ENCODE results near the gene HEATR1.

The HEATR1 gene

DNA sequence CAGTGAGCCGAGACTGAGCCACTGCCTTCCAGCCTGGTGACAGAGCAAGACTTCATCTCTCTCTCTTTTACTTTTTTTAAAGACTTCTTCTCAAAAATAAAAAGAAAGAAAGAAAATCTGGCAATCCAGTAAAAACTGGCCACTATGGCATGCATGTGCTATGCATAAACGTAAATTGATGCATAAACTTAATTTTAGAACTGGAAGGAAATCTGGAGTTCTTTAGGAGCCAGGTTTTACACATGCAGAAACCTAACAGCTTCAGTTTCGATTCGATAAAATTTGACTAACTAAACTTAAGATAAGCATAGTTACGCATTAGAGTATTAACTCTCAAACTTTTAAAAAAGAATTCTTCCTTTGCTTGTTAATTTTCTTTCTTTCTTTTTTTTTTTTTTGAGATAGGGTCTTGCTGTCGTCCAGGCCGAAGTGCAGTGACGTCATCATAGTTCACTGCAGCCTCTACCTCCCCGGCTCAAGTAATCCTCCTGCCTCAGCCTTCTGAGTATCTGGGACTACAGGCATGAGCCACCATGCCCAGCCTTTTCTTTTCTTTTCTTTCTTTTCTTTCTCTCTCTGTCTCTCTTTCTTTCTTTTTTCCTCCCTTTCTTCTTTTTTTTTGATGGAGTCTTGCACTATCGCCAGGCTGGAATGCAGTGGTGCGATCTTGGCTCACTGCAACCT lies 92.4 kb downstream of the HEATR1 start:
- Histone ChIP-seq H3K56ac (ENCODE audit: low read length) (no peak overlapping the region), H4K8ac (ENCODE audit: low read depth, low read length) (no peak overlapping the region), H3K79me1 (ENCODE audit: low read length) (no peaks in the 10 kb centered on the region), H3K4ac (ENCODE audit: low read depth, low read length) (no peak overlapping the region), H3K27me3 (ENCODE audit: insufficient read depth, low read length, poor library complexity) (no peaks in the 10 kb centered on the region), H2BK15ac (replicated peaks; ENCODE audit: low read depth) (no peak overlapping the region), H3K27ac (ENCODE audit: low read depth, low read length) (no peak overlapping the region), H3K36me3 (ENCODE audit: control insufficient read depth, insufficient read depth, low read length) (no peaks in the 10 kb centered on the region), H3K79me2 (ENCODE audit: control insufficient read depth, insufficient read depth, low read length) (no peaks in the 10 kb centered on the region), H2BK5ac (ENCODE audit: low read length) (no peak overlapping the region), H3K23ac (ENCODE audit: low read length) (no peak overlapping the region), H3K4me2 (ENCODE audit: low read length) (no peak overlapping the region), H2BK120ac (ENCODE audit: low read depth, low read length) (no peak overlapping the region), H4K5ac (ENCODE audit: low read length) (no peak overlapping the region), H3K4me3 (ENCODE audit: low read length) (no peak overlapping the region), H2AK5ac (ENCODE audit: low read length) (no peak overlapping the region), H3K4me1 (ENCODE audit: control insufficient read depth, low read depth, low read length) (no peaks in the 10 kb centered on the region), H3K18ac (ENCODE audit: low read length) (no peak overlapping the region), H3K9ac (ENCODE audit: low read length) (no peak overlapping the region)
- whole genome bisulfite sequencing (ENCODE audit: extremely low coverage, insufficient coverage, low lambda C conversion rate) = no CpG with 5 or more reads among the region's 11 CpGs
- no peak for DNase-seq

DNA sequence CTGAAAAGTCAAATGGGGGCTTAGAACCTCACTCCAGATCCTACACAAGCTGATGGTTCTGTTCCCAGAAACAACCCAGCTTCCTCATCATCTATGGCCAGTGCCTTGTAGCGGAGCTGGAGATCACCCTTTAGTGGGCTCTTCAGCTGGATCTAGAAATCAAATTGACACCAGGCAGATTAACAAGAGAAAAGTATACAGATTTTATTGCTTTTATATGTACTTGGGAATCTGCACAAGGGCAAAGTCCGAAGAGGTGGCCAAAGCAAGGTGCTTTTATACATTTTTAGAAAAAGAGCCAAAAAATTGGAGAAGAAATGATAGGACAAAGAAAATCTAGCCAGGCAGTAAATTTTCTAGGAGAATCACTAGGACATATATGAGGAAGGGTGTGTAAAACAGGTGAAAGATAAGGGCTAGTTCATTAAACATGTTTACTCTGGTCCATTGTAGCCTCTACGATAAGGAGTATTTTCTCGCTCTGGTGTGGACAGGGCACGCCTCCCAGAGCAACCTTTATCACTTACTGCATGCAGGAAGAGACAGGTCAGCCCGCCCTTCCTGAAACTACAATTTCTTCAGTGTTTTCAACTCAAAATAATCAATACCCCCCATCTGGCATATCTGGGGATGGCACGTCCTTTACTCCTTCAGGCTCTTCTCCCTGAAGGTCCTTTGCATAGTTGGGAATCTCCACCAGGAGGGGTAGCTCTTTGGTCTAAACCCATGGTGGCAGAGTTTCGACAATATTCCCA lies 94.5 kb downstream of the HEATR1 start:
- Histone ChIP-seq H3K4me2 (ENCODE audit: low read length) (no peak overlapping the region), H2BK5ac (ENCODE audit: low read length) (no peak overlapping the region), H2AK5ac (ENCODE audit: low read length) (no peak overlapping the region), H4K8ac (ENCODE audit: low read depth, low read length) (no peak overlapping the region), H3K4ac (ENCODE audit: low read depth, low read length) (no peak overlapping the region), H3K27ac (ENCODE audit: low read depth, low read length) (no peak overlapping the region), H3K23ac (ENCODE audit: low read length) (no peak overlapping the region), H3K79me2 (ENCODE audit: control insufficient read depth, insufficient read depth, low read length) (no peaks in the 10 kb centered on the region), H3K9ac (ENCODE audit: low read length) (no peak overlapping the region), H3K79me1 (ENCODE audit: low read length) (no peaks in the 10 kb centered on the region), H3K56ac (ENCODE audit: low read length) (no peak overlapping the region), H2BK15ac (replicated peaks; ENCODE audit: low read depth) (no peak overlapping the region), H3K4me3 (ENCODE audit: low read length) (no peak overlapping the region), H3K18ac (ENCODE audit: low read length) (no peak overlapping the region), H4K5ac (ENCODE audit: low read length) (no peak overlapping the region), H3K27me3 (ENCODE audit: insufficient read depth, low read length, poor library complexity) (no peaks in the 10 kb centered on the region), H3K36me3 (ENCODE audit: control insufficient read depth, insufficient read depth, low read length) (no peaks in the 10 kb centered on the region), H3K4me1 (ENCODE audit: control insufficient read depth, low read depth, low read length) (no peaks in the 10 kb centered on the region), H2BK120ac (ENCODE audit: low read depth, low read length) (no peak overlapping the region)
- WGBS (ENCODE audit: extremely low coverage, insufficient coverage, low lambda C conversion rate) = no CpG with 5 or more reads among the region's 8 CpGs
- DNase-seq = peak; percentile 28

DNA sequence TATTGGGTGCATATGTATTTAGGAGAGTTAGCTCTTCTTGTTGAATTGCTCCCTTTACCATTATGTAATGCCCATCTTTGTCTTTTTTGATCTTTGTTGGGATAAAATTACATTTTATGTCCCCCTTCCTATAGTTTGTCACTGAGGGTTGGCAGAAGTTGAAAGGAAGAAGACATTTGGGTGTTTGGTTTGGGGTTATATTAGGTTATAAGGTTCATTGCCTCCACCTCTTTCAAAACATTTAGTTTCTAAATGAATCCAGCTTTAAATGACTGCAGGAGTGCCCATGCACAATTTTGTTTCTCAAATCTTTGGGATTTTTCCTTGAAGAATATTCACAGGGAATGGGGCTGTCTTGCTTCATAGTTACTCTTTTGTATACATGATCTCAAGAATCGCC lies 95.1 kb downstream of the HEATR1 start:
- Histone ChIP-seq H3K56ac (ENCODE audit: low read length) (no peak overlapping the region), H3K4ac (ENCODE audit: low read depth, low read length) (no peak overlapping the region), H3K79me2 (ENCODE audit: control insufficient read depth, insufficient read depth, low read length) (no peaks in the 10 kb centered on the region), H2BK5ac (ENCODE audit: low read length) (no peak overlapping the region), H3K4me2 (ENCODE audit: low read length) (no peak overlapping the region), H3K79me1 (ENCODE audit: low read length) (no peaks in the 10 kb centered on the region), H2AK5ac (ENCODE audit: low read length) (no peak overlapping the region), H4K5ac (ENCODE audit: low read length) (no peak overlapping the region), H2BK120ac (ENCODE audit: low read depth, low read length) (no peak overlapping the region), H3K36me3 (ENCODE audit: control insufficient read depth, insufficient read depth, low read length) (no peaks in the 10 kb centered on the region), H3K27me3 (ENCODE audit: insufficient read depth, low read length, poor library complexity) (no peaks in the 10 kb centered on the region), H3K18ac (ENCODE audit: low read length) (no peak overlapping the region), H3K4me3 (ENCODE audit: low read length) (no peak overlapping the region), H3K4me1 (ENCODE audit: control insufficient read depth, low read depth, low read length) (no peaks in the 10 kb centered on the region), H3K23ac (ENCODE audit: low read length) (no peak overlapping the region), H4K8ac (ENCODE audit: low read depth, low read length) (peak overlapping the region; percentile 28), H2BK15ac (replicated peaks; ENCODE audit: low read depth) (no peak overlapping the region), H3K9ac (ENCODE audit: low read length) (no peak overlapping the region), H3K27ac (ENCODE audit: low read depth, low read length) (no peak overlapping the region)
- no peak for DNase-seq
- WGBS (ENCODE audit: extremely low coverage, insufficient coverage, low lambda C conversion rate) = no CpG with 5 or more reads among the region's 1 CpG

DNA sequence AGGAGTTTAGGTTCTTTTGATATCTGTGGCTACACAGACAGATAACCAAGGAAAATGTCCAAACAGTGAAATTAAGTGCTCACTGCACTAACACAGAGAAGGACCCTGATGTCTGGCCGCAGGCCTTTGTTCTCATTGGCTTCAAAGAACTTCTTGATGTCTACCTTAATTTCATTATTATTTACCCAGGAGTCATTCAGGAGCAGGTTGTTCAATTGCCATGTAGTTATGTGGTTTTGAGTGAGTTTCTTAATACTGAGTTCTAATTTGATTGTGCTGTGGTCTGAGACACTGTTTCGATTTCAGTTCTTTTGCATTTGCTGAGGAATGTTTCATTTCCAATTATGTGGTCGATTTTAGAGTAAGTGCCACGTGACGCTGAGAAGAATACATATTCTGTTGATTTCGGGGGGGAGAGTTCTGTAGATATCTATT lies 95.7 kb downstream of the HEATR1 start:
- no CpG with 5 or more reads among the region's 6 CpGs for WGBS (ENCODE audit: extremely low coverage, insufficient coverage, low lambda C conversion rate)
- H3K79me1 ChIP-seq (ENCODE audit: low read length) = no peaks in the 10 kb centered on the region
- no peak overlapping the region for H2BK15ac ChIP-seq (replicated peaks; ENCODE audit: low read depth)
- no peak overlapping the region for H2BK120ac ChIP-seq (ENCODE audit: low read depth, low read length)
- H3K27ac ChIP-seq (ENCODE audit: low read depth, low read length) = no peak overlapping the region
- no peak overlapping the region for H4K5ac ChIP-seq (ENCODE audit: low read length)
- no peak overlapping the region for H3K4ac ChIP-seq (ENCODE audit: low read depth, low read length)
- no peak overlapping the region for H3K9ac ChIP-seq (ENCODE audit: low read length)
- no peak overlapping the region for H3K56ac ChIP-seq (ENCODE audit: low read length)
- H3K4me1 ChIP-seq (ENCODE audit: control insufficient read depth, low read depth, low read length) = no peaks in the 10 kb centered on the region
- H3K18ac ChIP-seq (ENCODE audit: low read length) = no peak overlapping the region
- no peak overlapping the region for H3K4me3 ChIP-seq (ENCODE audit: low read length)
- H3K27me3 ChIP-seq (ENCODE audit: insufficient read depth, low read length, poor library complexity) = no peaks in the 10 kb centered on the region
- no peak overlapping the region for H4K8ac ChIP-seq (ENCODE audit: low read depth, low read length)
- H2AK5ac ChIP-seq (ENCODE audit: low read length) = no peak overlapping the region
- no peaks in the 10 kb centered on the region for H3K79me2 ChIP-seq (ENCODE audit: control insufficient read depth, insufficient read depth, low read length)
- no peak overlapping the region for H3K23ac ChIP-seq (ENCODE audit: low read length)
- H3K4me2 ChIP-seq (ENCODE audit: low read length) = no peak overlapping the region
- no peak for DNase-seq
- H3K36me3 ChIP-seq (ENCODE audit: control insufficient read depth, insufficient read depth, low read length) = no peaks in the 10 kb centered on the region
- no peak overlapping the region for H2BK5ac ChIP-seq (ENCODE audit: low read length)

DNA sequence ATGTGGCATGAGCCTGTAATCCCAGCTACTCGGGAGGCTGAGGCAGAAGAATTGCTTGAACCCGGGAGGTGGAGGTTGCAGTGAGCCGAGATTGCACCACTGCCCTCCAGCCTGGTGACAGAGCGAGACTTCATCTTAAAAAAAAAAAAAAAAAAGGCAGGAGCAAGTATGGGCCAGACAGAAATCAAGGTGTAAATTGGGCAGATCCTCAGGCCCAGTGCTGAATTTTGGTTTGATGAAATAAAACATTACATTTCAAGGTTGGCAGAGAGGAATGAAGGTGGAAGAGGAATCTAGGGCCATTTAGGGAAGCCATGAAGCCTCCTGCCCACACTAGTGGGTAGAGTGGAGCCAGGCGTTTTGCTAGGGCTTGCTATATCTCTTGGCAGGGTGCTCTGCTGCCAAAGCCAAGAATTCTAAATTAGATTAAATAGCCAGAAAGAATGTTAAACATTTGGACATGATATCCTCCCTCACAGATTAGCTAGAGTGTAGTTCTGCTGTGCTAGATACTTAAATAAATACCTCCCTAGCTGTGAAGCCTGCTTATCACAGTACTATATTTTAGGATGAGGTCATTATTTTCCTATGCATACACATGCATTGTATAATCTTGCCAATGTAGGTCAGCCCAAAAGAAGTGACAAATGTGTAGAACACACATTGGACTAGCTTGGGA lies 97.2 kb downstream of the HEATR1 start:
- Histone ChIP-seq H3K4ac (ENCODE audit: low read depth, low read length) (no peak overlapping the region), H4K8ac (ENCODE audit: low read depth, low read length) (no peak overlapping the region), H3K79me1 (ENCODE audit: low read length) (no peaks in the 10 kb centered on the region), H3K79me2 (ENCODE audit: control insufficient read depth, insufficient read depth, low read length) (no peaks in the 10 kb centered on the region), H2BK15ac (replicated peaks; ENCODE audit: low read depth) (no peak overlapping the region), H3K9ac (ENCODE audit: low read length) (no peak overlapping the region), H3K4me1 (ENCODE audit: control insufficient read depth, low read depth, low read length) (no peaks in the 10 kb centered on the region), H3K27me3 (ENCODE audit: insufficient read depth, low read length, poor library complexity) (no peaks in the 10 kb centered on the region), H3K36me3 (ENCODE audit: control insufficient read depth, insufficient read depth, low read length) (no peaks in the 10 kb centered on the region), H3K4me3 (ENCODE audit: low read length) (no peak overlapping the region), H2BK120ac (ENCODE audit: low read depth, low read length) (no peak overlapping the region), H3K18ac (ENCODE audit: low read length) (no peak overlapping the region), H3K23ac (ENCODE audit: low read length) (no peak overlapping the region), H3K4me2 (ENCODE audit: low read length) (no peak overlapping the region), H4K5ac (ENCODE audit: low read length) (no peak overlapping the region), H2BK5ac (ENCODE audit: low read length) (no peak overlapping the region), H2AK5ac (ENCODE audit: low read length) (no peak overlapping the region), H3K27ac (ENCODE audit: low read depth, low read length) (no peak overlapping the region), H3K56ac (ENCODE audit: low read length) (no peak overlapping the region)
- WGBS (ENCODE audit: extremely low coverage, insufficient coverage, low lambda C conversion rate) = no CpG with 5 or more reads among the region's 5 CpGs
- DNase-seq = no peak

Measured in mesendoderm (in vitro differentiated cells).